Liver (tissue), 3 donors: ENCODE results near the gene NAIF1.

Experiments
- CTCF ChIP-seq: fragments of 150-350 bp; IDR thresholded peaks from 2 replicates; pipeline ENCODE4 v1.5.1; 2017; ENCODE audit warnings: improper control_type of control experiment, low read depth, low read length; ENCODE audit not compliant: missing input control
- JUND ChIP-seq, 2 donors: IDR thresholded peaks; 2 replicates each; pipeline ENCODE4 v1.6.1; 2016; ENCODE audit warnings: antibody characterized with exemption in 2 of 2
- REST ChIP-seq: IDR thresholded peaks from 2 replicates; pipeline ENCODE4 v1.6.1; 2016; ENCODE audit warnings: antibody characterized with exemption, mild to moderate bottlenecking
- RXRA ChIP-seq, 2 donors: IDR thresholded peaks; 2 replicates each; pipeline ENCODE4 v1.6.1; 2017 to 2018; ENCODE audit warnings: antibody characterized with exemption in 2 of 2, mild to moderate bottlenecking in 1 of 2
- SP1 ChIP-seq: IDR thresholded peaks from 2 replicates; pipeline ENCODE4 v1.6.1; 2018; ENCODE audit warnings: antibody characterized with exemption, mild to moderate bottlenecking
- donor health status: healthy.
- donor health status: healthy.

GRCh38 chr9:128098297-128099230 lies 31.4 kb upstream of the NAIF1 start:
- TF ChIP-seq CTCF (no peak), SP1 (peak; percentile 90), REST (peak; percentile 95), RXRA (IDR thresholded peaks at IDR 0.05) (peak; percentile 82 to 95), JUND (IDR thresholded peaks at IDR 0.05) (peak; percentile 96 to 97)
